HCT116 (cell line): ENCODE data around the gene FAM111A.

Source experiments
- ATF3 ChIP-seq: IDR thresholded peaks from 2 replicates; pipeline ENCODE4 v1.6.1; 2012
- CTCF ChIP-seq, 3 experiments: fragments of 200-600 bp in 1 of 3; sonication (generic) in 1 of 3; IDR thresholded peaks in 2 of 3; conservative IDR thresholded peaks in 1 of 3; 2 replicates each; pipeline ENCODE4 v1.5.1; 2012 to 2017; ENCODE audit warnings: low read depth in 2 of 3, low read length in 2 of 3, antibody characterized with exemption in 1 of 3, borderline replicate concordance in 1 of 3, control low read depth in 1 of 3, mild to moderate bottlenecking in 1 of 3, mixed read lengths in 1 of 3, mixed run types in 1 of 3, moderate library complexity in 1 of 3; ENCODE audit not compliant: insufficient read depth in 1 of 3
- EZH2phosphoT487 ChIP-seq: fragments of 200-600 bp; IDR thresholded peaks from 2 replicates; pipeline ENCODE4 v1.6.1; 2018; ENCODE audit warnings: antibody characterized with exemption, borderline replicate concordance
- POLR2AphosphoS5 ChIP-seq: IDR thresholded peaks from 2 replicates; pipeline ENCODE4 v1.6.1; 2011; ENCODE audit warnings: mild to moderate bottlenecking, low read depth, low read length, moderate library complexity
- REST ChIP-seq: IDR thresholded peaks from 2 replicates; pipeline ENCODE4 v1.6.1; 2012; ENCODE audit warnings: low read depth
- SIN3A ChIP-seq: IDR thresholded peaks from 2 replicates; pipeline ENCODE4 v1.6.1; 2012; ENCODE audit warnings: low read depth
- ZFX ChIP-seq: fragments of 450-650 bp; IDR thresholded peaks from 2 replicates; pipeline ENCODE4 v1.6.1; 2017
- ZNF274 ChIP-seq: fragments of 200-500 bp; sonication (Bioruptor generic); IDR thresholded peaks from 2 replicates; pipeline ENCODE4 v1.6.1; 2014; ENCODE audit warnings: mild to moderate bottlenecking, low read depth, low read length, inconsistent platforms

GRCh38 chr11:59119826-59120225, 22.8 kb upstream of the FAM111A start:
- TF ChIP-seq CTCF (IDR thresholded peaks at IDR 0.05 in 2 of 3, conservative IDR thresholded peaks at IDR 0.05 in 1 of 3; ENCODE audit: borderline replicate concordance in 1 of 3, insufficient read depth in 1 of 3, low read depth in 2 of 3, low read length in 2 of 3) (no peak), ZNF274 (no peak), ATF3 (no peak), SIN3A (no peak), EZH2phosphoT487 (no peak), POLR2AphosphoS5 (no peak), ZFX (no peak), REST (no peak)
